Measurements from ENCODE around the gene STMP1.

STMP1 gene

DNA sequence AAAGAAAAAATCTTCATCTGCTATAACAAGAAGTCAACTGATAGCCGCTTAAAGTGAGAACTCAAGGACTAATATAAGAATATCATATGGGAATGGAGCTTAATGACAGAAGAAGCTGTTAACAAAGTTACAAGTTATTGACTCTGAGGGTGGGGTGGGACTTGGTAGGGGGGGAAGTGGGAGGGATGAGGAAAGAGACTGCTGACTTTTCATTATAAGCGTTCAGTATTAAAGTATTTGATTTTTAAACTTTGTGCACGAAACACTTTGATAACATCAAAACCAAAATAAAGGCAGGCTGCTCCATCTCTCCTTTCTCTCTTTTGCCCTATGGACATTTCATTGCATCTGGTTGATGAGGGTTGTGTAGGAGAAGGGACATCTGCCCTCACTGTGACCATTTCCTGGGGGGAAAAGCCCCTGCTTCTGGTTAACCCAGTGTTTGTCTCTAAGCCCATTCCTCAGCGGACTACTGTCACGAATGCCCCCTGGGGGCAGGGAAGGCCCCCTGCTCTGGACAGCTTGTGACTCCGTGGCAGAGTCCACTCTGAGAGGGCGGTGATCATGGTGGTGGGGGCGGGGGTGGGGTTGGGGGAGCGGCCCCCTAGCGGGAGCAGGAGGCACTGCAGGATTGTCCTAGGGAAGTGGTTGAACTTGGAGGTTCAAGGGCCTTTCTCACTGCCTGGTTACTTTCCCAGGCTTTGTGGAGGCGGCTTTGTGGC lies 48.3 kb downstream of the STMP1 start:
- Histone ChIP-seq H3K27ac (ENCODE audit: low read depth, low read length) (no peak overlapping the region), H3K27me3 (ENCODE audit: control insufficient read depth in 1 of 2, insufficient read depth in 2 of 2, low read length in 2 of 2) (no peaks in the 10 kb centered on the region), H3K9ac (ENCODE audit: low read depth in 1 of 2, low read length in 2 of 2) (no peak overlapping the region), H3K4me3 (ENCODE audit: low read depth in 1 of 2, low read length in 2 of 2) (no peak overlapping the region), H3K36me3 (ENCODE audit: control insufficient read depth in 1 of 2, insufficient read depth in 2 of 2, low read length in 2 of 2) (no peaks in the 10 kb centered on the region), H3K9me3 (ENCODE audit: control insufficient read depth in 1 of 2, low read length in 2 of 2) (no peaks in the 10 kb centered on the region), H3K4me1 (ENCODE audit: control insufficient read depth in 1 of 2, insufficient read depth in 2 of 2, low read length in 2 of 2) (no peaks in the 10 kb centered on the region)

DNA sequence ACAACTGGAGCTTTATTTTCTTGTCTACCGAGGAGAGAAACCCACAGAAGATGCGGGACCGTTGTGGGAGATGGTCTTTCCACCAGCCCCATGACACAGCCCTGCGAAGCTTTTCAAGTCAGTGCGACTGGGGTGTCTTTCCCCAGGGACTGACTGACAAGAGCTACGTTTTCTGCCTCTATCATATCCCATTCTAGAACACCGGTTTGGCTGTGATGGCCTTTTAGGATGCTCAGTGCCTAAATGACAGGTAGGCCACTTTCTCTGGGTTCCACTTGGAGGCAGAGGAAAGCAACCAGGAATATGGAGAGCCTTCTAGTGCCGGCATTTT lies 48.8 kb downstream of the STMP1 start:
- Histone ChIP-seq H3K9ac (ENCODE audit: low read depth in 1 of 2, low read length in 2 of 2) (no peak overlapping the region), H3K36me3 (ENCODE audit: control insufficient read depth in 1 of 2, insufficient read depth in 2 of 2, low read length in 2 of 2) (no peaks in the 10 kb centered on the region), H3K4me1 (ENCODE audit: control insufficient read depth in 1 of 2, insufficient read depth in 2 of 2, low read length in 2 of 2) (no peaks in the 10 kb centered on the region), H3K27ac (ENCODE audit: low read depth, low read length) (no peak overlapping the region), H3K9me3 (ENCODE audit: control insufficient read depth in 1 of 2, low read length in 2 of 2) (no peaks in the 10 kb centered on the region), H3K4me3 (ENCODE audit: low read depth in 1 of 2, low read length in 2 of 2) (no peak overlapping the region), H3K27me3 (ENCODE audit: control insufficient read depth in 1 of 2, insufficient read depth in 2 of 2, low read length in 2 of 2) (no peaks in the 10 kb centered on the region)

DNA sequence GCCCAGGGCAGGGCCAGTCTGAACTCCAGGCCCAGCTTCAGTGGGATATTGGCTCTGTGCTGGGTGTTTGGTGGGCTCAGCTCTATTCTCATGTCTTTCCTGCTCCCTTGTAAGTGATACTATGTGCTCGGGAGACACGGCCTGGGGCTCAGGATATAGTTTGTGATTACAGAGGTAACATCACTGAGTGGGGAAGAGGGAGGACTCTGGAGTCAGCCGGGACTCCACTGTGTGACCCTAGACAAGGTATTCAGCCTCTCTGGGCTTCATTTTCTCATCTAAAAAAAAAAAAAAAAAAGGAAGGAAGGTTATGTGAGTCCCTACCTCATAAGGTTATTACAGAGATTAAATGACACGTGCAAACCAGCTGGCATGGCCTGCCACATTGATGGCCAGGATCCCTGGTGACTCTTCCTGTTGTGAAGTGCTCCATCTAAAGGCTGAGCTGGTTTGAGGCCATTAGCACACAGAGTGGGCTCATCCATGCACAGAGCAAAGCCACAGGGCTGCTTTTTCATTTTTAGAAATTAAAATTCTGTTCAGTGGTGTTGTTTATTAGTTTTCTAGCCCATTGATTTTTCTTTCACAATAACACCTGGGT lies 50.0 kb downstream of the STMP1 start:
- Histone ChIP-seq H3K27me3 (ENCODE audit: control insufficient read depth in 1 of 2, insufficient read depth in 2 of 2, low read length in 2 of 2) (peaks cover 0 to 4% of the 10 kb centered on the region in 2 donors), H3K4me3 (ENCODE audit: low read depth in 1 of 2, low read length in 2 of 2) (no peak overlapping the region), H3K9me3 (ENCODE audit: control insufficient read depth in 1 of 2, low read length in 2 of 2) (no peaks in the 10 kb centered on the region), H3K9ac (ENCODE audit: low read depth in 1 of 2, low read length in 2 of 2) (no peak overlapping the region), H3K4me1 (ENCODE audit: control insufficient read depth in 1 of 2, insufficient read depth in 2 of 2, low read length in 2 of 2) (no peaks in the 10 kb centered on the region), H3K27ac (ENCODE audit: low read depth, low read length) (no peak overlapping the region), H3K36me3 (ENCODE audit: control insufficient read depth in 1 of 2, insufficient read depth in 2 of 2, low read length in 2 of 2) (no peaks in the 10 kb centered on the region)

DNA sequence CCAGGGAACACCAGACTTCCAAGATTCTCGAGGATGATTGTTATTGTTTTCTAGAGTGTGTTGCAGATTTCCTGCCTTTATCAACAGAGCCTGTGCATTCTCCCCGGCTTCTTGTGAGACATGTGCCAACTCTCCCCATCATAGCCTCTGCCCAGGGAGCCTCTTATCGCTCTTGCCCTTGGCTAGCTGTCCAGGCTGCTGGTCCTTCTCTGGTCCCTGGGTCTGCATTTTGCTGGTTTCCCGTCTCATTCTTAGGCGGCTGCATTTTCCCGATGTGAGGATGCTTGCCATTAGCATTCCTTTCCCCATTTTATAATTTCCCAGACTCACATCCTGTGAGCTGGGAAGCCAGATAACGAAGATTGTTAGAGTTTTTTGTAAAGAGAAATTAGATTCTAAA lies 50.5 kb downstream of the STMP1 start:
- Histone ChIP-seq H3K9me3 (ENCODE audit: control insufficient read depth in 1 of 2, low read length in 2 of 2) (no peaks in the 10 kb centered on the region), H3K4me3 (ENCODE audit: low read depth in 1 of 2, low read length in 2 of 2) (no peak overlapping the region), H3K27ac (ENCODE audit: low read depth, low read length) (no peak overlapping the region), H3K9ac (ENCODE audit: low read depth in 1 of 2, low read length in 2 of 2) (no peak overlapping the region), H3K36me3 (ENCODE audit: control insufficient read depth in 1 of 2, insufficient read depth in 2 of 2, low read length in 2 of 2) (no peaks in the 10 kb centered on the region), H3K4me1 (ENCODE audit: control insufficient read depth in 1 of 2, insufficient read depth in 2 of 2, low read length in 2 of 2) (no peaks in the 10 kb centered on the region), H3K27me3 (ENCODE audit: control insufficient read depth in 1 of 2, insufficient read depth in 2 of 2, low read length in 2 of 2) (peaks cover 0 to 4% of the 10 kb centered on the region in 2 donors)

DNA sequence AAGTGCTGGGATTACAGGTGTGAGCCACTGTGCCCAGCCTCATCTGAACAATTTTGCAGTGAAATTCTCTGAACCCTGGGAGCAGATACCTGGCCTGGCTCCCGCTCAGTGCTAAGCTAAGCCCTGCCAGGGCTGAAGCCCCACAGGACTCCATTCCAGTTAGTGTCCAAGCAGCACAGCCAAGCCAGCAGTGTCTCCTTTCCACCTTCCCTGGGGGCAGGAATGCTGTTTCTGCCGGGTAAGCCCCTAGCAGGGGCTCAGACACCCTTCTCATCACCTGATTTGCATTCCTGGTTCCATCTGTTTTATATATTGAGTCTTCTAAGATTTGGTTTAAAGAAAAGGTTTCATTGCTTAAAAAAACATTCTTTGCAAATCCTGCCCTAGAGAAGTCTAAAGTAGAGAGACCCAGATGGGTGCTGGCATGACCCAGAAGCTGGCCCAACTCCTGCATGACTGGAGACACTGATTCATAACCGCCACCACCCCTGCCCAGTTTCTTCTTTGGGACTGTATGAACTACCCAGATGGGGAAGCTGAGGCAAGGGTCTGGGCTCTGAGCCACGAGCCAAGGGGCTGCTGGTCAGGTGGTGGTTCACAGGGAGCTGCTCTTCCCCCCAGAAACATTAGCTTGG lies 51.6 kb downstream of the STMP1 start:
- peaks cover 0 to 4% of the 10 kb centered on the region in 2 donors for H3K27me3 ChIP-seq (ENCODE audit: control insufficient read depth in 1 of 2, insufficient read depth in 2 of 2, low read length in 2 of 2)
- H3K9ac ChIP-seq (ENCODE audit: low read depth in 1 of 2, low read length in 2 of 2): no peak overlapping the region
- no peaks in the 10 kb centered on the region for H3K9me3 ChIP-seq (ENCODE audit: control insufficient read depth in 1 of 2, low read length in 2 of 2)
- no peaks in the 10 kb centered on the region for H3K4me1 ChIP-seq (ENCODE audit: control insufficient read depth in 1 of 2, insufficient read depth in 2 of 2, low read length in 2 of 2)
- H3K36me3 ChIP-seq (ENCODE audit: control insufficient read depth in 1 of 2, insufficient read depth in 2 of 2, low read length in 2 of 2): no peaks in the 10 kb centered on the region
- H3K27ac ChIP-seq (ENCODE audit: low read depth, low read length): no peak overlapping the region
- no peak overlapping the region for H3K4me3 ChIP-seq (ENCODE audit: low read depth in 1 of 2, low read length in 2 of 2)

DNA sequence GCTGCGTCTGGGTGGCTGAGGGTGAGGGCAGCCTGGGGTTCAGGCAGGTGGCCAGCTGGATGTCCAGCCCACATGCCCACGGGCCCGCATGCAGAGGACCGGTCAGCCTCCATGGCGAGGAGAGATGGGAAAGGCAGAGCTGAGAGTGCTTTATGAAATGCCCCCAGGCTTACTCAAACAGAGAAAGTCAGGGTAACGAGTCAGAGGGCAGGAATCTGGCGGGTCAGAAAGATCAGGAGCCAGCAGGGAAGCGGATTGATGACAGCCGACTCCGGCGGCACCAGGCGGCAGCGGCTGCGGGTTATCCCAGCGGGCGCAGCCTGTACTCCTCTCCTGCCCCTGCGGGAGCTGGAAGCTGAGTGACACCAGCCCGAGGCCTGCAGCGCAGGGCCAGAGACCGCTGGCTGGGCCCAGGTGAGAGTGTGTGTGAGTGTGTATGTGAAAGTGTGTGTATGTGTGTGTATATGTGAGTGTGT lies 52.3 kb downstream of the STMP1 start:
- Histone ChIP-seq H3K4me3 (ENCODE audit: low read depth in 1 of 2, low read length in 2 of 2) (no peak overlapping the region), H3K9me3 (ENCODE audit: control insufficient read depth in 1 of 2, low read length in 2 of 2) (no peaks in the 10 kb centered on the region), H3K27me3 (ENCODE audit: control insufficient read depth in 1 of 2, insufficient read depth in 2 of 2, low read length in 2 of 2) (peaks cover 0 to 4% of the 10 kb centered on the region in 2 donors), H3K4me1 (ENCODE audit: control insufficient read depth in 1 of 2, insufficient read depth in 2 of 2, low read length in 2 of 2) (no peaks in the 10 kb centered on the region), H3K36me3 (ENCODE audit: control insufficient read depth in 1 of 2, insufficient read depth in 2 of 2, low read length in 2 of 2) (no peaks in the 10 kb centered on the region), H3K9ac (ENCODE audit: low read depth in 1 of 2, low read length in 2 of 2) (no peak overlapping the region), H3K27ac (ENCODE audit: low read depth, low read length) (no peak overlapping the region)

DNA sequence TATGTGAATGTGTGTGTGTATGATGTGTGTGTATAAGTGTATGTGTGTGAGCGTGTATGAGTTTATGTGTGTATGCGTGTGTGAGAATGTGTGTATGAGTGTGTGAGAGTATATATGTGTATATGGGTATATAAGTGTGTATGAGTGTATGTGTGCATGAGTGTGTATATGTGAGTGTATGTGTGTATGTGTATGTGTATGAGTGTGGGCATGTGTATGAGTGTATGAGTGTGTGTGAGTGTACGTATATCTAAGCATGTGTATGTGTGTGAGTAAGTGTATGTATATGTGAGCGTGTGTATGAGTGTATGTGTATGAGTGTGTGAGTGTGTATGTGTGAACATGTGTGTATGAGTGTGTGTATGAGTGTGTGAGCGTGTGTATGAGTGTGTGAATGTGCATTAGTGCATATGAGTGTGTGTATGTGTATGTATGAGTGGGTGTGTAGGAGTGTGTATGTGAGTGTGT lies 52.8 kb downstream of the STMP1 start:
- Histone ChIP-seq H3K9me3 (ENCODE audit: control insufficient read depth in 1 of 2, low read length in 2 of 2) (no peaks in the 10 kb centered on the region), H3K4me1 (ENCODE audit: control insufficient read depth in 1 of 2, insufficient read depth in 2 of 2, low read length in 2 of 2) (no peaks in the 10 kb centered on the region), H3K9ac (ENCODE audit: low read depth in 1 of 2, low read length in 2 of 2) (no peak overlapping the region), H3K27ac (ENCODE audit: low read depth, low read length) (no peak overlapping the region), H3K27me3 (ENCODE audit: control insufficient read depth in 1 of 2, insufficient read depth in 2 of 2, low read length in 2 of 2) (peaks cover 0 to 4% of the 10 kb centered on the region in 2 donors), H3K4me3 (ENCODE audit: low read depth in 1 of 2, low read length in 2 of 2) (no peak overlapping the region), H3K36me3 (ENCODE audit: control insufficient read depth in 1 of 2, insufficient read depth in 2 of 2, low read length in 2 of 2) (no peaks in the 10 kb centered on the region)

DNA sequence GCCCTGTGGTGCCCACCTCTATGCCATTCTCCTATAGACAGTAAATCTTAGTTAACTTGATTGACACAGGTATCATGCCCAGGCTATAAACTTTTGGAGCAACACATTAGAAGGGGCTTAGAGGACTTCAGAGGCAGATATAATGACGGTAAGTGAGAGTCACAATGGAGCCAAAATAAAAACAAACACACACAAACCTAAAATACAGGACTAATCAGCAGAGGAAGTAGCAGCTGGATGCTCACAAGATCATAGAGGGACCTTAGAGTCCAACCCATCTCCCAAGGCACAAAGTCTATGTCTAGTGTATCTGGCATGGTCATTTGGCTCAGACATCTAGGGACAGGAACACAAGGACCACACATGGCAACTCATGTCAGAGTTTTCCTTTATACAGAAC lies 53.4 kb downstream of the STMP1 start:
- Histone ChIP-seq H3K27me3 (ENCODE audit: control insufficient read depth in 1 of 2, insufficient read depth in 2 of 2, low read length in 2 of 2) (peaks cover 0 to 4% of the 10 kb centered on the region in 2 donors), H3K9me3 (ENCODE audit: control insufficient read depth in 1 of 2, low read length in 2 of 2) (no peaks in the 10 kb centered on the region), H3K27ac (ENCODE audit: low read depth, low read length) (no peak overlapping the region), H3K4me1 (ENCODE audit: control insufficient read depth in 1 of 2, insufficient read depth in 2 of 2, low read length in 2 of 2) (no peaks in the 10 kb centered on the region), H3K4me3 (ENCODE audit: low read depth in 1 of 2, low read length in 2 of 2) (no peak overlapping the region), H3K36me3 (ENCODE audit: control insufficient read depth in 1 of 2, insufficient read depth in 2 of 2, low read length in 2 of 2) (no peaks in the 10 kb centered on the region), H3K9ac (ENCODE audit: low read depth in 1 of 2, low read length in 2 of 2) (no peak overlapping the region)

DNA sequence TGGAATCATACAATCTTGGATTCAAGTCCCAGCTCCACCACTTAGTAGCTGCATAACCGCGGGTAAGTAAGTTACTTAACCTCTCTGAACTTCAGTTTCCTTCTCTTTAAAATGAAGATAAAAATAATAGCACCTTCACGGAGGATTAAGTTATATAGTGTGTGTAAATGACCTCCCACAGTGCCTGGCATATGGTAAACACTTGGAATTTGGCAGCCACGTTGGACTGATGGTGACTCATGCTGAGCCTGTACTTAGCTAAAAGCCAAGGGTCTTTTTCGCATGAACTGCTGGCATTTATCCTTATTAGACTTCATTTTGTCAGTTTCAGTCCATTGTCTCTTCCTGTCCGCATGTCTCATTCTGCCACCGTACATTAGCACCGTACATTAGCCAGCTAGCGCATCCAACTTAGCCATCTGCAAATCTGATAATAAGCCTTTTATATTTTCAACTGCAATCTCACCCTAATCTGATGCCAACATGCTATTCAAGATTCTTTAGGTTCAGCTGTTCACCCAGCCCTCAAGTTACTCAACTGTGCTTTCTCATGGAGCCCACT lies 54.4 kb downstream of the STMP1 start:
- H3K4me1 ChIP-seq (ENCODE audit: control insufficient read depth in 1 of 2, insufficient read depth in 2 of 2, low read length in 2 of 2): no peaks in the 10 kb centered on the region
- H3K4me3 ChIP-seq (ENCODE audit: low read depth in 1 of 2, low read length in 2 of 2): no peak overlapping the region
- H3K27ac ChIP-seq (ENCODE audit: low read depth, low read length): no peak overlapping the region
- no peak overlapping the region for H3K9ac ChIP-seq (ENCODE audit: low read depth in 1 of 2, low read length in 2 of 2)
- H3K27me3 ChIP-seq (ENCODE audit: control insufficient read depth in 1 of 2, insufficient read depth in 2 of 2, low read length in 2 of 2): peaks cover 0 to 4% of the 10 kb centered on the region in 2 donors
- no peaks in the 10 kb centered on the region for H3K36me3 ChIP-seq (ENCODE audit: control insufficient read depth in 1 of 2, insufficient read depth in 2 of 2, low read length in 2 of 2)
- no peaks in the 10 kb centered on the region for H3K9me3 ChIP-seq (ENCODE audit: control insufficient read depth in 1 of 2, low read length in 2 of 2)

DNA sequence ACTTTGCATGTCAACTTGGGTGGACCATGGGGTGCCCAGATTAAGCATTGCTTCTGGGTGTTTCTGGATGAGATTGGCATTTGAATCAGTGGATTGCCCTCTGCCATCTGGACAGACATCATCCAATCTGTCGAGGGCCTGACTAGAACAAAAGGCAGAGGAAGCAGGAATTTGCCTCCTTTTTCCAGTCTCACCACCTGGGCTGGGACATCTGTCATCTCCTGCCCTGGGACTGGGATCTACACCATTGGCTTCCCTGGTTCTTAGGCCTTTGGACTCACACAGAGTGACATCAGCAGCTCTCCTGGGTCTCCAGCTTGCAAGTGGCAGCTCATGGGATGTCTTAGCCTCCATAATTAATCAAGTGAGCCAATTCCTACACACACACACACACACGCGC lies 55.4 kb downstream of the STMP1 start:
- no peaks in the 10 kb centered on the region for H3K36me3 ChIP-seq (ENCODE audit: control insufficient read depth in 1 of 2, insufficient read depth in 2 of 2, low read length in 2 of 2)
- no peaks in the 10 kb centered on the region for H3K9me3 ChIP-seq (ENCODE audit: control insufficient read depth in 1 of 2, low read length in 2 of 2)
- no peaks in the 10 kb centered on the region for H3K4me1 ChIP-seq (ENCODE audit: control insufficient read depth in 1 of 2, insufficient read depth in 2 of 2, low read length in 2 of 2)
- no peak overlapping the region for H3K9ac ChIP-seq (ENCODE audit: low read depth in 1 of 2, low read length in 2 of 2)
- H3K4me3 ChIP-seq (ENCODE audit: low read depth in 1 of 2, low read length in 2 of 2): no peak overlapping the region
- no peak overlapping the region for H3K27ac ChIP-seq (ENCODE audit: low read depth, low read length)
- peaks cover 0 to 4% of the 10 kb centered on the region in 2 donors for H3K27me3 ChIP-seq (ENCODE audit: control insufficient read depth in 1 of 2, insufficient read depth in 2 of 2, low read length in 2 of 2)

Measured in duodenal mucosa (tissue), 2 donors.